HG02938 (cell line): ENCODE data around the gene DPEP1.
"Not testable (repeated sequence)": the region's sequence is repeated elsewhere in the genome, so short reads cannot be mapped to it uniquely, and the experiment has no call there.

Source experiments
- ATAC-seq: cut with Tn5 transposase; IDR thresholded peaks from one replicate; pipeline ENCODE4 v1.9.1; 2021; ENCODE audit warnings: mild to moderate bottlenecking, moderate library complexity; ENCODE audit not compliant: unreplicated experiment

Gene DPEP1

DNA sequence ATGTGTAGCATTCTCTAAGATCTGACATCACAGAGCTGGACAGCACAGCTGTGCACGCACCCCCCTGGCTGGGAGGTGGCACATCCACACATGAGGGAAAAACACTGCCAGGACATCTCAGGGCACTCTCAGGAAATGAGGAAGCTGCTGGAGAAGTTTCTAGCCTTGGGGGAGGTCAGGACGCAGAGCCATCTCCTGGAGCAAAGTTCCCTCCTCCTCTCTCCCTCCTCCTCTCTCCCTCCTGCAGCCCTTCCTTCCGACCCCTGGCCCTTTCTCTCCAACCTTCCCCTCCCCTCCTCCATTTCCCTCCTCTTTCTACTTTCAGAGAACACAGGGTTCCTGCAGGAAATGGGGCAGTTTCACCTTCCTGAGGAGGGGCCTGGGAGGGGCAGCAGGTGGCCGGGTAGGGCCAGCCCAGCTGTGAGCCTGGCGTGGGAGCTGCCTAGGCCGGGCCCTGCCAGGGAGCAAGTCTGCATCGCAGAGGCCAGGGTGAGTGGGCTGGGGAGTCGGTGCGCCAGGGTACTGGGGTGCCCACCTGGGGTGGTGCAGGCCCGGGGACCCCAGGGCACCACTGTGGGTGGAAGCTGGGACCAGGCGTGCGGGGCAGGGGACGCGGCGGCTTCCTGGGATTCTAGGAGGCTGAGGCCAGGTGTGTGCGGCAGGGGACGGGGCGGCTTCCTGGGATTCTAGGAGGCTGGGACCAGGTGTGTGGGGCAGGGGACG, at the start of gene DPEP1:
DPEP1 (plus strand) TSS at position 412 of the 723 bp plus-strand sequence. CDS start 16,769 bp downstream, outside the sequence.
- no peak for ATAC-seq

DNA sequence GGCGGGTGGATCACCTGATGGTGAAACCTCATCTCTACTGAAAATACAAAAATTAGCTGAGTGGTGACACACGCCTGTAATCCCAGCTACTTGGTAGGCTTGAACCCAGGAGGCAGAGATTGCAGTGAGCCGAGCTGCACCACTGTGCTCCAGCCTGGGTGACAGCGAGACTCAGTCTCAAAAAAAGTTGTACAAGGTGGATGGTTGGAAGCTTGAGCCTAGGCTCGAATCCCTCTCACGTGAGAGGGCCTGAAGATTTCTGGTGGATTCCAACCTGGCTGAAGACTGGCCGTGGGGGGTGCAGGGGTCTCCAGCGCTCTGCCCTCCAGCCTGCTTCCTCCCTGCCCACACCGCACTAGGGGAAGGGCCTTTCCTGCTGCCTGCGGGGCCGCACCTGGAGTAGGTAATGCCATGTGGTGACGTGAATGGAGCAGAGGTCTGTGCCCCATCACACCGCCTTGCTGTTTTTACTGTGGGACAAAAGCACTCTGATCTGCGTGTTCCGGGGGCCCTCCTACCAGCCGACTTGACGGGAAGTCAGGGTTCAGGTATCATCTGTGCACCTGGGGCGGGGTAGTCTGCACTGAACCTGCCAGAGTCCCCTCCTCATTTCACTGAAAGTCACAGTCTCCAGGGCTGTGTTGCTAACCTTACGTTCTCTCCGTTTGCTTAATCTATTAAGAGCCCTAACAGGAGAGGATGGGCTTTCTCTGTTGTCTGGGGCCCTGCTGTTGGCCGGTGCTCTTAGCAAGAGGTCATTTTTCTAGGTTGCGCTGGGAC, 48.8 kb upstream of the DPEP1 start:
- ATAC-seq = no peak

GRCh38 chr16:89565256-89565505, 48.3 kb upstream of the DPEP1 start:
- no peak for ATAC-seq

GRCh38 chr16:89565506-89566372, 47.7 kb upstream of the DPEP1 start:
- no peak for ATAC-seq

- no peak for ATAC-seq
Observed at GRCh38 chr16:89567656-89568594, 45.5 kb upstream of the DPEP1 start.

DNA sequence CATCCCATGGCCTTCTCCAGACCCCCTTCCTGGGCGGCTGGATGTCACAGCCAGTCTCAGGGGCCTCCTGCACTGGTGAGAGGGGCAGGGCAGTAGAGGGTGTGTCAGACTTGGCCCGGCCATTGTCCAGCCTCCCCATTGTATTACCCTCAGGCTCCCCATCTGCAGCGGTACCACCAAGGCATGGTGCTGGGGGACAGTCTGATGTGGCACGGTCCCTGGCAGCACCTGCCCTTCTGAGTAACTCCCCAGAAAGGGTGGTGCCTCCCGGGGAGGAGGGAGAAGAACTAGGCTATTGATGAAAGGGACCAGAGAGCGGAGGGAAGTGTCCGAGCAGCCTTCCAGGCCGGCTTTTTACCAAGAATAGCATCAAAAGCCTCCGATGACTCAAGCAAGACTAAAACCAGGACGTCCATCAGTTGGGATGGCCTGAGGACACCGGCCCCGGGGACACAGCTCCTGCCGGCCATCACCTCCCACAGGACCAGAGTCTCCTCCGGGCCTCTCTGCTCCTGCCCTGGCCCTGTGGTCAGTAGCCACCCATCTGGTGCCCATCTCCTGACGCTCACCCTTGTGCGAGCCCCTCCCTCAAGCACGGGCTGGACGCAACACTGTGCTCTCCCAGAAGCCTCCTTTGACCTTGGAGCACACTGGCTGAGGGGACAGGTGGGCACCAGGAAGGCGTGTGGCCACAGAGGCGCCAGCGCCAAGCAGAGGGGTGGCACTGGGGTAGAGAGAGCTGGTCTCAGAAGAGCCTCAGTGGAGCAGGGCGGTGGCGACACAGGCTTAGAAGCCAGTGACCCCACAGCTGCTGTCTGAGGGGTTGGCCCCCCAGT, 43.7 kb upstream of the DPEP1 start:
- no peak for ATAC-seq

DNA sequence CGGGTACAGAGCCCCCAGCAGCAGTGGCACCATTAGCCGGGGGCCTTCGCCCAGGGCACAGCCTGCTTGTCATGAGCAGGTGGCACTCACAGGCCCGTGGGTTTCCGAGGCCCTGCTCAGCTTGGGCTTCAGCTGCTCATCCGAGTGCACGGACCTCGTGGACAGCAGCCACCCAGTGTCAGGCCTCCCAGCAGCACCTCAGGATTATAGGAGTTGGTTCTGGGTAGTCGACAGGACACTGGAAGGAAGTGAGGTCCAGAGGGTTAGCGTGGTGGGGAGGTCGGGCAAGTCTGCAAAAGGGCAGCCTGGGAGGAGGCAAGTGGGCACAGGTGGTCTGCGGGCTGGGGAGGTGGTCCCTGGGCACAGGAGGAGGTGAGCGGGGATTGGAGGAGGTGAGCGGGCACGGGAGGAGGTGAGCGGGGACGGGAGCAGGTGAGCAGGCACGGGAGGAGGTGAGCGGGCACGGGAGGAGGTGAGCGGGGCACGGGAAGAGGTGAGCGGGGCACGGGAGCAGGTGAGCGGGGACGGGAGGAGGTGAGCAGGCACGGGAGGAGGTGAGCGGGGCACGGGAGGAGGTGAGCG, 43.0 kb upstream of the DPEP1 start:
- ATAC-seq = no peak

DNA sequence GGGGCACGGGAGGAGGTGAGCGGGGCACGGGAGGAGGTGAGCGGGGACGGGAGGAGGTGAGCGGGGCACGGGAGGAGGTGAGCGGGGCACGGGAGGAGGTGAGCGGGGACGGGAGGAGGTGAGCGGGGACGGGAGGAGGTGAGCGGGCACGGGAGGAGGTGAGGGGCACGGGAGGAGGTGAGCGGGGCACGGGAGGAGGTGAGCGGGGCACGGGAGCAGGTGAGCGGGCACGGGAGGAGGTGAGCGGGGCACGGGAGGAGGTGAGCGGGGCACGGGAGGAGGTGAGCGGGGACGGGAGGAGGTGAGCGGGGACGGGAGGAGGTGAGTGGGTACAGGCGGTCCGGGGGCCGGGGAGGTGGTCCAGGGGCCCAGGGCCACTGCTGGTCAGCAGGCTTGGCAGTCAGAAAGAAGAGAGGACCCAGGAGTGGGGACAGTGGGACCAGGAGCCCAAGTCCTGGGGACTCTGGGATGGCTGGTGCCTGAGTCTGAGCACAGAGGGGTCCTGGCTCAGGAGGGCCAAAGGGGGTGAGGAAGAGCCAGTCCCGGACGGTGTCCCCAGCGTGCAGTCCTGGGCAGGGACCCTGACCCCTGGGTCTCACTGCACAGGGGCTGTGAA, 42.4 kb upstream of the DPEP1 start:
- ATAC-seq = not testable (repeated sequence)

DNA sequence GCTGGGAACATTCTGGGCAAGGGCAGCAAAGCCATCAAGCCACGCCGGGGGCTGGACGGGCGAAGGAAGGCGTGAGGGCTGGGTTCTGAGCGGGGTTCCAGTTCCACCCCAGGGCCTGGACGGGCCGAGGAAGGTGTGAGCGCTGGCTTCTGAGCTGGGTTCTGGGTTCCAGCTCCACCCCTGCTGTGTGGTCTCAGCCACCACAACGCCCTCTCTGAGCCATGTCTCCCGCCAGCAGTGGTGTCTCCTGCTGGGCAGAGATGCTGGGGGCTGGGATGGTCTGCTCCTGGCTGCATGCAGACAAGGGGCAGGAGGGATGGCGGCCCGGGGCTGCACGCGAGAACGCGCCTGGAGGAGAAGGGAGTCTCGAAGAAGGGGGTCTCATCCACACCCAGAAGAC, 41.8 kb upstream of the DPEP1 start:
- no peak for ATAC-seq

GRCh38 chr16:89572073-89572484, 41.4 kb upstream of the DPEP1 start:
- no peak for ATAC-seq

DNA sequence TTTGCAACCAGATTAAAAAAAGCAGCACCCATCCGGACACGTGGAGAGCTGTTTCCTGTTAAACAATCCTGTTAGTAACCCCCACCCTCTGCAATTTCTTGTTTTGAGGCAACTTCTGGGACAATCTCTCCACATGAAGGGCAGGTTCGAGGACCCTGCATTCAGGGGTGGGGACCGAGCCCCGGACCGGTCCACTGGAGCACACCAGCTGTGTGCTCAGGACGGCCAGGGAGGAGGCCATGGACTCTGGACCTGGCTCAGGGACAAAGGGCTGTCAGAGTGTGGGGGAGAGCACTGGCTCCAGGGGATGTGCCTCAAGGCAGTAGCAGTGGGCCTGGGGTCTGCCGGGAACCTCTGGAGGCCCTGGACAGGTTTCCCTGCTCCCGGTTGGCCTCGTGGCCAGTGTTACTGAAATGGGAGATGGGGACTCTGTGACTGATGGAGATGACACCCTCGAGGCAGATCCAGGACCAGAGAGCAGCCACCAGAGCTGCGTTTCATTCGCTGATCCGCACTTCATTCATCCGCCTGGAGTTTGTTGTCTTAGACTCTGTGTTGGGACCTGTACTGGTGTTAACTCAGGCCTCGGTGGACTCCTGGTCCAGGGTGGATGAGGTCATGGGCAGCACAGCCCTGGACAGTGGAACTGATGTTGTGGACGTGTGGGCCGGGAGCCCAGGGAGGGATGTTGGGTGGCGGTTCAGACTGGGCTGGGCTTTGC, 40.8 kb upstream of the DPEP1 start:
- ATAC-seq = no peak

DNA sequence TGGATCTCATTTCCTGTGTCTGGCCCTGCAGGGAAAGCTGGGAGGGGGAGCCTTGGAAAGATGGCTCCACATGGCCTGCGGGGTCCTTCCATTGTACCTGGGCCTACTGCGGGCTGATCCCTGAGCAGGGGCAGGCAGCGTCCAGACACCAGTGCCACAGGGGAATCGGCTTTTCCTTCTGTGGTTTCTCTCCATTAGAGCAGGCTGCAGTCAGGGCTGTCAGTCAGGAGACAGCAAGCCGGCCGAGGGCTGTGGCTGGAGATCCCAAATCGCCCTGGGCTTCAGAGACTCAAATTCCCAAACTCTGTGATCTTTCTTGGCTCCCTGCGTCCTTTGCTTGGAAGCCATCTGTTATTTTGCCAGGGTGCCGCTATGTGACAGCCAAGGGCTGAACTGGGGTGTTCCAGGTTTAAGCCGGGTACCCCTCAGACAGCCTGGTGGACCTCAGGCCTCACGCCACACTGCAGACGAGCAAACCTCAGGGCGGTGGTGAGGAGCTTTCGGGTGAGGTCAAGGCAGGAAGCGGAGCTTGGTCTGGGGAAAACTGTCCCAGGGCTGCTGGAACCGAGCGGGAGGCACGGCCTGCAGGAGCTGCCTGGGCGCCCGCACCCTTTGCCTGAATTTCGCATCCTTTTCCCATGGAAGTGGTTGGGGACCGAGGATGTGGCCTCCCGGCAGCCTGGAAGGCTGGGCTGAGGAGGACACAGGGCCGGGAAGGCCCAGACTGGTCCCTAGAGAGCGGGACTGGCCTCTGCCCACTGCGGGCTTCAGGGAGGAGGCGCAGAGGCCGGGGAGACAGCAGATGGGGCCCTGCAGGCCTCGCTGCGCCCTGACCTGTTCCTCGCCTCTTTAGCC, 39.4 kb upstream of the DPEP1 start:
- ATAC-seq = no peak

GRCh38 chr16:89574681-89575246, 38.7 kb upstream of the DPEP1 start:
- no peak for ATAC-seq

- no peak for ATAC-seq
Observed at GRCh38 chr16:89575247-89576152, 37.9 kb upstream of the DPEP1 start, which contains the start of gene CPNE7. Gene CPNE7, plus strand, starts transcription at chr16:89575758. Its CDS starts 140 bp downstream, at chr16:89575898.

DNA sequence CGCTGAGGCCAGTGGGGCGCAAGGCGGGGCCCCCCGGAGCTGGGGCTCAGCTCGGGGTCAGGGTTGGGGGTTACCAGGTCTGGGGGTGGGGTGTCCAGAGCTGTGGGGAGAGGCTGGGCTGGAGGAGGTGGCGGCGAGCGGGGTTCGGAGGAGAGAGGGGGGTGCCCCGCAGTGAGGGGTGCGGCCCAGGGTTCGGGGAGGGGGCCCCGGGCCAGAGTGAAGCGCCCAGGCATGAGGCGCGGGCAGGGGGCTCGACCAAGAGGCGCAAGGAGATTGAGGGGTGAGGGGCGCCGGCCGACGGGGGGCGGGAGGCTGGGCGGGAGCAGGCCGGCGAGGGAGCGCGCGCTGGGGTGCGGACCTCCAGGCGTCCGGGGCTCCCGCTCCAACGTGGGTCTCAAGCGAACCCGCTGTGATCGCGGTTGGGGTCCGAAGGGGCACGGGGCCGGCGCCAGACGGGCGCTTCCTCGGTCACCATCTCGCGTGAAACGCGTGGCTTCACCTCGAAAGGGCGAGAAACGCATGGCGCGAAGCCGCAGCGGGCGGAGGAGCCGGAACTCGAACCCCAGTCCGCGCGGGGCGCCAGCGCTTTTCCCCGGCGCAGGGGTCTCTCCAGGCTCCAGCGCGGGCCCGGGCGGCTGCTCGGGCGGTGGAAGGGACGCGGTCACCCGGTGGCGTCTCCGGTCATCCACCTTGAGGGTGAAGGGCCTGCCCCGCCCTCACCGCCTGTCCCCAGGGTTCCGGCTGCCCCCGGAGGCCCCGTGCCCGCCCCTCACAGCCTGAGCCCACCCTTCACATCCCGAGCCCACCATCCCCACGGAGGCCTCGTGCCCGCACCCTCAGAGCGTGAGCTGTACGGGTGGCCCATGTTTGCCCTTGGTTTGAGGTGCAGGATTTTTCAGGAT, 37.0 kb upstream of the DPEP1 start:
- no peak for ATAC-seq
